Fibroblast of villous mesenchyme (primary cell): Measurements from ENCODE around the gene DDX47. TPM values are rescaled to one million over a fixed set of nuclear protein-coding genes. Genes with fewer than 3 reads are reported as not detected.
"Not testable (repeated sequence)": the region's sequence is repeated elsewhere in the genome, so short reads cannot be mapped to it uniquely, and the experiment has no call there.

Experiments used
- DNase-seq: peaks from one replicate; pipeline ENCODE4 v3.0.0-alpha.2; 2010; ENCODE audit warnings: low read depth
- H3K4me3 ChIP-seq: 2 replicates; pipeline ENCODE4 v1.5.1; 2011; ENCODE audit warnings: low read depth, mild to moderate bottlenecking, low read length
- CTCF ChIP-seq: IDR thresholded peaks from 2 replicates; pipeline ENCODE4 v1.5.1; 2012; ENCODE audit warnings: low read depth, mild to moderate bottlenecking, low read length; ENCODE audit not compliant: insufficient read depth
- total RNA-seq: library from RNA; depleted of rRNA; stranded (reverse); fragments of >200 nt; gene quantifications from 2 replicates; pipeline ENCODE4 v1.2.3, GENCODE V29; 2012

The DDX47 gene
- total RNA-seq, 1 donor, result 118 TPM

GRCh38 chr12:12803186-12803585, 10.0 kb upstream of the DDX47 start:
- H3K4me3 ChIP-seq, result no peak overlapping the region
- TF ChIP-seq CTCF, result no peak
- DNase-seq, result peak; percentile 81

- TF ChIP-seq CTCF, result no peak
- DNase-seq, result peak; percentile 45
- H3K4me3 ChIP-seq, result no peak overlapping the region
These were observed 9.1 kb upstream of the DDX47 start for GRCh38 chr12:12804011-12804410.

- no peak overlapping the region for H3K4me3 ChIP-seq
- DNase-seq, result peak; percentile 51
- no peak for TF ChIP-seq CTCF
These were observed 8.7 kb upstream of the DDX47 start for GRCh38 chr12:12804432-12804886.

GRCh38 chr12:12806784-12807516, 6.2 kb upstream of the DDX47 start:
- no peak for DNase-seq
- no peak for TF ChIP-seq CTCF
- H3K4me3 ChIP-seq, result no peak overlapping the region

GRCh38 chr12:12807517-12807903, 5.6 kb upstream of the DDX47 start:
- not testable (repeated sequence) for H3K4me3 ChIP-seq, DNase-seq

- H3K4me3 ChIP-seq, result no peak overlapping the region
- DNase-seq, result peak; percentile 25
- no peak for TF ChIP-seq CTCF
These were observed 5.0 kb upstream of the DDX47 start for GRCh38 chr12:12807970-12808702.

- TF ChIP-seq CTCF, result no peak
- no peak overlapping the region for H3K4me3 ChIP-seq
- DNase-seq, result no peak
These were observed 2.6 kb upstream of the DDX47 start for GRCh38 chr12:12810553-12811021.
